ENCODE data around the gene RAMP1.

Gene RAMP1

DNA sequence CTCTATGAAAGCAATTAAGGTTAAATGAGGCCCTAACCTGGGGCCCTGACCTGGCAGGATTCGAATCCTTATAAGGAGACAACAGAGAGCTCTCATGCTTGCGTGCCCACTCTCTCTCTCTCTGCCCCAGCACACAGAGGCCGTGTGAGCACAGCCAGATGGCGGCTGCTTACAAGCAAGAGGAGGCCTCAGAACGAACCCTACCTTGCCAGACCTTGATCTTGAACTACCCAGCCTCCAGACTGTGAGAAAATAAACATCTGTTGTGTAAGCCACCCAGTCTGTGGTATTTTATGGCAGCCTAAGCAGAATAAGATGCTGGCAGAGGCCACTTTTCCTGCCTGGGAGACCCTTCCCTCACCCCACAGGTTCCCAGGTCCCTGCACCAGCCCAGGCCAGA, 102.2 kb downstream of the RAMP1 start:
- DNase-seq = no peak

All from hematopoietic multipotent progenitor cell treated with erythropoietin and hydrocortisone succinate and interleukin-3 and kit ligand, for 4 days (in vitro differentiated cells).